NOMO-1 treated with dmso at 0.1 percent for 144 hours (cell line): ENCODE measurements around the gene FAM89B.
"Not testable (repeated sequence)": the region's sequence is repeated elsewhere in the genome, so short reads cannot be mapped to it uniquely, and the experiment has no call there.

Experiments
- DNase-seq: peaks from one replicate; lab custom pipeline; 2025; ENCODE audit not compliant: unreplicated experiment; lab: John Stamatoyannopoulos, UW

Gene FAM89B

GRCh38 chr11:65556470-65557279 is 15.7 kb upstream of the FAM89B start:
- DNase-seq, result no peak

GRCh38 chr11:65557280-65558001 is 14.9 kb upstream of the FAM89B start:
- DNase-seq, result no peak

DNA sequence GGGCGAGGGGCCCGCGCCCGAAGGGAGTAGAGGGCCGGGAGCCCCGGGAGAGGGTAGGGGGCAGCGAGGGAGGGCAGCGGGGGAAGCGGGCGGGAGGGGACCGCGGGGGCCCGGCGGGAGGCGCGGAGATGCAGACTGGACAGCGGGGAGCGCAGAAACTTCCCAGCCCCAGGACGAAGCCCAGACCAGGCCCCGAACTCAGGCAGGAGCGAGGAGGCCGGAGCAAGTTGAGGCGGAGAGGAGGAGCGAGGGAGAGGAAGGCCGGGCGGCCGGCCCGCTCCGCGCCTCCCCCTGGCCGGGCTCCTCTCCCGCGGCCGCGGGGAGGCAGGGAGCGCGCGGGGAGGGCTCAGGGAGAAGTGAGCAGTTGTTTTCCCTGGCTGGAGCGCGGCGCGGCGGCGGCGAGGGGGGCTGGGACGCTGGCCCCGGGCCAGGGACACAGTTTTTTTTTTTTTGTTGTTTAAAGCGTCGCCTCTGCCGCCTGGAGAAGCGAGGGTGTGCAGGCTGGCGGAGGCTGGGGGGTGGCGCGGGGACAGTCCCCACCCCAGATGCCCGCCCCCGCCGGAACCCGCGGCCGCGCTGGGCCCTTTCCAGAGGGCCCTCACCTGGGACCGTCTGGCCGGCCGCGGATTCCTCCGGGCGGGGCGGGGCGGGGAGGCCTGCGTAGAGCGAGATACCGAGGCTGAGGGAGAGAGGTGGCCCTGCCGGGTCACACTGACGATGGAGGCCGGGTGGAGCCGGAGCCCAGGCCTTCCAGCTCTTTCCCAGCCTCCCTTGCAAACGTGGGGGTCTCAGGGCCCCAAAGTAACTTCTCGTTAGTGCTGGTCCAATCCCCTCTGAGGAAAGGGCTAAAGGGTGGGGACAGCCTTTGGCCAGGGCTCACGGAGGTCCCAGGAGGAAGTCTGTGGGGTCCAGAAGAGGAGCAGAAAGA is 14.1 kb upstream of the FAM89B start, which contains the start of gene LTBP3:
Gene LTBP3, minus strand, starts transcription at position 358 of the 928 bp plus-strand sequence. CDS start 400 bp downstream, outside the sequence.
- DNase-seq, result peak; percentile 15

GRCh38 chr11:65558930-65559509 is 13.3 kb upstream of the FAM89B start:
- no peak for DNase-seq

GRCh38 chr11:65559535-65559934 is 12.8 kb upstream of the FAM89B start:
- DNase-seq, result no peak

DNA sequence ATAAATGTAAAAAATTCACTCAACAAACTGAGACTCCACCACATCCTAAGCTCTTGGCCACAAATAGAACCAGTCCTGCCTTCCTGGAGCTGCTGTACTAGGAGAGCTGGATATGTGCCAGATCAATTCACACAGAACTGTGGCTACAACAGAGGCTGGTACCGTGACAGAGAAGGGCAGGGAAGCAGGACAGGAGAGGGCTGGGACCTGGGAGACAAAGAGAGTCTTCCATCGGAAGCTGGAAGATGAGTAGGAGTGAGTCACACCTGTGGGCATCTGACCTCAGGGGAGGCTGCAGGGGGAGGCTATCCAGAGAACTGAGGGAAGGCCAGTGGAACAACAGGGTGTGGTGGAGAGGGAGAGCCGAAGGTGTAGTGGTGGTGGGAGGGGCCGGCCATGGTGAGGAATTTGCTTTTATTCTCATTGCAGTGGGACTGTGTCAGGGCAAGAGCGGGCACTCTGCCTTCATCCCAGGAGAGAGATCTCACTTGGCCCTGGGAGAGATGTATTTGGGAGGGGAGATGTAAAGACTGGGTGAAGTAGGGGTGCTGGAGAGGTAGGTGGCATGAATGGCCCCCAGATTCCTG is 12.3 kb upstream of the FAM89B start:
- DNase-seq, result no peak

DNA sequence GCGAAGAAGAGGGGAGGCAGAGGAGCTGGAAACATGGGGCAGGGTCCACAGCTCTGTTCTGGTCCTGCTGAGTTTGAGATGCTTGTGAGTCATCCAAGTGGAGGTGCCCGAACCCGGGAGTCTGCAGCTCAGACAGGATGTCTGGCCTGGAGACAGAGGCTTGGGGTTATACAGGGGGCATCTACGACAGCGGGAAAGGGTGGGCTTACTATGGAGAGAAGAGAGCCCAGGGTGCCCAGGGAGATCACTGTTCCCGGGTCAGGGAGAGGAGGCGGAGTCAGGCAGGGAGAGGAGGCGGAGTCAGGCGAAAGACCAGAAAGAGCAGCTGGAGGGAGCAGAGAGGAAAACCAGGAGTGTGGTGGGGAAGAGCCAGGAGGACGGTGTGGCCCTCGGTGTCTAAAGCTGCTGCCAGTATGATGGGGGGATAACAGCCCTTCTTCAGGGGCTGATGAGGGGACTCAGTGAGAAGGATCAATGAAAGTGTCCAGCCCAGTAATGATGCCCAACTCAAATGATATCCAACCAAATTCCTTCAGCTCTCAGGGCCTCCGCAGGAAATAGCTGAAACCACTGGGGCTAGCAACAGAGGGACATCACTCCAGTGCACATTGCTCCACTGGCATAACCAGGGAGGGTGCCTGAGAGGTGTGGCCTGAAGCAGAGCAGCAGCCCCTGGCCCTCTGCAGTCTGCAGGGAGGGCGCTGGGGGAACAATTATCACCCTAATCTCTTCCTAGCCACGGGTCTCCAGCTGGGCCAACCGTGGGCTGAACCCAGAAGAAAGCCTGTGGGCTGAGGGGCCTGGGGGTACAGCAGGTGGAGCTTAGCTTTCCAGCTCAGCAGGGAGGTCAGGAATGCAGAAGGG is 11.6 kb upstream of the FAM89B start:
- no peak for DNase-seq

DNA sequence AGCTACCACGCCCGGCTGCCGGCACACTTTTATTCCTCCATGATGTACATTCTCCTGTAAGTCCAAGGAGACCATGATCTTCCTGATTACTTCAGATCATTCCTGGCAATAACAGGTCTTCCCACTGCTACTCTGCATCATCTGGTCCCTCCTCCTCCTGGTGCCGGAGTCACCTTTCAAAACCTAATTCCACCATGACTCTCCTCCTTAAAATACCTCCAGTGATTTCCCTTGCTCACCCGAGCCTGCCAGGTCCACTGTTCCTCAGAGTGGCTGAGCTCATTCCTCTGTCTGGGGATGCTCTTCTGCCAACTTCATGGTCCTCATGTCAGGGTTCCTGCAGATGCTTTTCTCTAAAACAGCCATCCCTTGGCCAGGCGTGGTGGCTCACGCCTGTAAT is 10.3 kb upstream of the FAM89B start:
- DNase-seq, result no peak

DNA sequence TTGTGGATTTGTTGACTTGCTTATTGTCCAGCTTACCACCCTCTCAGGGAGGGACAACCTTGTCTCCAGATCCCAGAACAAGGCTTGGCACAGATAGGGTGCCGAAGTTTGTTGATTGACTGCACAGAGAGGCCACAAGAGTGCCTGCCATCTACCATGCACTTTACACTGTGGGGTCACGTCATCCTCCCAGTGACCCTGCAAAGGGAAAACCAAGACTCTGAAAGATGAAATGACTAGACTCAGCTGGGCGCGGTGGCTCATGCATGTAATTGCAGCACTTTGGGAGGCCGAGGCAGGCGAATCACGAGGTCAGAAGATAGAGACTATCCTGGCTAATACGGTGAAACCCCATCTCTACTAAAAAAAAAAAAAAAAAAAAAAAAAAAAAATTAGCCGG is 9.6 kb upstream of the FAM89B start:
- no peak for DNase-seq

- no peak for DNase-seq
These were observed 8.7 kb upstream of the FAM89B start for GRCh38 chr11:65563601-65564000.

GRCh38 chr11:65564879-65565559 is 7.3 kb upstream of the FAM89B start:
- DNase-seq, result not testable (repeated sequence)

DNA sequence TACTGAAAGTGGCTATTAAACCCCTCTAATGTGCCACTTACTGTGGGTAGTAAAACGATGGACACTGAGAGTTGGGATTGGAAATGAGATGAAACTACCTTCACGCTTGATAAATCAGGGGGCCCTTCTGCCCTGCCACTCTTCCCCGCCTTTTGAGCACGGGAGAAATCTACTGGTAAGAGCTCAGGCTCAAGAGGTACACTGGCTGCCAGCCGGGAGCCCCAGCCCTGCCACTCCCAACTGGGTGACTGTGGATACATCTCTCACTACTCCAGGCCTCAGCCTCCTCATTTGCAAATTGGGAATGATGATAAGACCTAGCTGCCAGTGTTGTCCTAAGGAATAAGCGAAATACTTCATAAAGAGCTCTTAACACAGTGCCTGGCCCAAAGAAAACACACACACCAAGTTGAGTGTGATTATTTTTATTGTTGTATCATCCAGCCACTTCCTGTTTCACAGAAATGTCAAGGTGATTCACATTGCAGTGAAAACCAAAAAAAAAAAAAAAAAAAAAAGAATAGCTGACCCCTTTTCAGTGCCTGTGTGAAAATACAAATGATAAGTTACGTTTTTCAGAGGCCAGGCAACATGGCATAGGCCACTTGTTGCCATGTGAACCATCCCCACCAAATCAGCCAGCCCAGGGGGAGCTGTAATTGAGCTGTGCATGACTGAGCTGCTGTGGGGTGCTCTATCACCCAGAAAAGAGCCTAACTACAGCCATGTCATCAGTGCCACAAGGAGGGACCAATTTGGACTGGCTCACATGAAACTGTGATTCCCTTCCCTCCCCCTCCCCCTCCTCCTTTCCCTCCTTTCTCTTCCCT is 6.5 kb upstream of the FAM89B start:
- DNase-seq, result no peak

DNA sequence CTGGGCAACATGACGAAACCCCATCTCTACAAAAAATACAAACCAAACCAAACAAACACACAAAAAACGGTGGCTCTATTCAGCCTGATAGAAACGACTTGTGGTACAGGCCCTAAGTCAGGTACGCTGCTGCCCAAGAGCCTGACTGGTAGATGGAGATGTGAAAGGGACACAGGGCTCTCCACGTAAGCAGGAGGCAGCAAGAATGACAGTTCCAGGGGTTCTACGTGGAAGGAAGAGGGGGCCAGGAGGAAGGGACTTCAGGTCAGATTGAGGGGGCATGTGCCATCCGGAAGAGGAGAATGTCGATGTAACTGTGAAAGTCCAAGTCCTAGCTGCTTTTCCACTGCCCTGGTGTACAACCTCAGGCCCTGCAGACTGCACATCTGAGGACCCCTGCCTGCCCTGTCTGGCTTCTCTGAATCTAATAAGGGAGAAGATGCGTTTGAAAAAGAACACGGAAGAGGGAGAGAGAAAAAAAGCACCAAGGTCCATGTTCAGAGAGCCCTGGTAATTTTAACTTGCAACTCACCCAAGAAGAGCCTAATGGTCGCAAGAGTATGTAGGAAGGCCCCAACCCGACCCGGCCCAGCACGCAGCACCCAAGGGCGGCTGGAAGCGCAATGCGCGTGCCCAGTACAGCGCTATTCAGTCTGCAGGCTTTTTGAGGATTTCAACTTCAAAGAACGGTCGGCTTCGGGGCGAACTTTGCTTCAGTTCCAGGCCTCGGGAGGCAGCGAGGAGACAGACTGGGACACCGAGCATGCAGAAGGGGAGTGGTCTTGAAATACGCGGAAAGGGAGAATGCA is 3.0 kb upstream of the FAM89B start:
- DNase-seq, result no peak

GRCh38 chr11:65569973-65570918 is 2.1 kb upstream of the FAM89B start, which contains the start of gene ZNRD2:
Gene ZNRD2 (plus strand): TSS chr11:65570477. CDS start chr11:65570492, 15 bp downstream.
- peak; percentile 98 for DNase-seq

DNA sequence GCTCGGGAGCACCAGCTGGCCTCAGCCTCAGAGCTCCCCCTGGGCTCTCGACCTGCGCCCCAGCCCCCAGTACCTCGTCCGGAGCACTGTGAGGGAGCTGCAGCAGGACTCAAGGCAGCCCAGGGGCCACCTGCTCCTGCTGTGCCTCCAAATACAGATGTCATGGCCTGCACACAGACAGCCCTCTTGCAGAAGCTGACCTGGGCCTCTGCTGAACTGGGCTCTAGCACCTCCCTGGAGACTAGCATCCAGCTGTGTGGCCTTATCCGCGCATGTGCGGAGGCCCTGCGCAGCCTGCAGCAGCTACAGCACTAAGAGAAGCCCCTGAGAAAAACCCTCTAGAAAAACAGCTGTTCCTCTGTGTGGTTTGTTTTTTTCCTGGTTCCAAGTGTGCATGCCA is 918 bp upstream of the FAM89B start:
- no peak for DNase-seq

GRCh38 chr11:65571940-65572339 is 398 bp upstream of the FAM89B start:
- no peak for DNase-seq
